Inflammatory macrophage treated with lipopolysaccharide for 1 hour (primary cell): ENCODE data around the gene EVI2B.
"Not testable (repeated sequence)": the region's sequence is repeated elsewhere in the genome, so short reads cannot be mapped to it uniquely, and the experiment has no call there.

Experiments
- DNase-seq, 2 donors: peaks; one replicate each; pipeline ENCODE4 v3.0.0-alpha.2; 2020 to 2022

EVI2B gene

DNA sequence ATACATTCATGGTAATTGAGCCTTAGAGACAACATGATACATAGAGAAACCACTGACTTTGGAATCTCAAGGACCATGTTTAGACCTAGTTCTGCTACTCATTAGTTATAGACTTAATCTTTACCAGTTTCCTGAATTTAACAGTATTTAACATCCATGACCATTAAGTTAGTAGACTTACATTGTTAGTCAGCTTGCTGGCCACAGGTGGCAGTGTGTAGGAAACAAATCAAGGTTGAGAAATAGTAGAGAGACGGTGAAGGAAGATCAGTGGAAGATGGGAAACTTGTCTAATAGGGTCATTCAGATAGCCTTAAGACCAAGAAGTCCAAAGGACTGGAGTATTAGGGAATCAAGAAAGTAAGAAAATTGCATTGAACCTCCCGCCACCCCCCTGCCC, 47.8 kb downstream of the EVI2B start:
- no peak for DNase-seq

DNA sequence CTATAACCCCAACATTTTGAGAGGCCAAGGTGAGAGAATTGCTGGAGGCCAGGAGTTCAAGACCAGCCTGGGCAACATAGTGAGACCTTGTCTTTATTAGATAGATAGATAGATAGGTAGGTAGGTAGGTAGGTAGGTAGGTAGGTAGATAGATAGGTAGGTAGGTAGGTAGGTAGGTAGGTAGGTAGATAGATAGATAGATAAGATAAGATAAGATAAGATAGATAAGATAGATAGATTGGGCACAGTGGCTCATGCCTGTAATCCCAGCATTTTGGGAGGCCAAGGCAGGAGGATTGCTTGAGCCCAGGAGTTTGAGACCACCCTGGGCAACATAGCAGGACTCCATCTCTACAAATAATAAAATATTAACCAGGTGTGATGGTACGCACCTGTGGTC, 50.9 kb downstream of the EVI2B start:
- not testable (repeated sequence) for DNase-seq

DNA sequence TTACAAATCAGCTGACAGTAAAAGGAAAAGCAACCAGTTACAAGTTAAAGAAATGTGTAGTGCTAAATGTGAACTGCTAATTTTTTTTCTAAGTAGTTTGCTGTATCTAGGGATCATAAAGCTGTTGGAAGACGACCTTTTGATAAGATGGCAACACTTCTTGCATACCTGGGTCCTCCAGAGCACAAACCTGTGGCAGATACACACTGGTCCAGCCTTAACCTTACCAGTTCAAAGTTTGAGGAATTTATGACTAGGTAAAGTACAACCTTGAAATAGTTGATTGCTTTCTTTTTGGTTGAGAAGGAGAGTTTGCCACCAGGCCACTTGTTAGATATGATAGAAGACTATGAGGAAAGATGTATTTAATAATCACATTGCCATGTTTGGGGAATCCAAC, 52.3 kb downstream of the EVI2B start:
- DNase-seq = no peak

DNA sequence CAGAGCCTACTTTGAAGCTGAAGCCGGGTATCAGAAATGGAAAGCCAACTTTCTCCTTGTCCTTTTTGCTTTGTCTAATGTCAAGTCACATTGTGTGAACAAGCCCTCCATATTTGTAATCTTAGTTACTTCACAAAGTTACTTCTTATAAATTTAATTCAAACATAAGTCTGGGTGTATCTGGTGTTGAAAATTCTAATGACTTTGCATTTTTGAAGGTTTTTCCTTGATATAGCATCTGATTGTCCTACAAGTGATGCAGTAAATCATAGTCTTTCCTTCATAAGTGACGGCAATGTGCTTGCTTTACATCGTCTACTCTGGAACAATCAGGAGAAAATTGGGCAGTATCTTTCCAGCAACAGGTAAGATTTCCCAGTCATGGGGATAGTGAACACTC, 53.7 kb downstream of the EVI2B start:
- no peak for DNase-seq

DNA sequence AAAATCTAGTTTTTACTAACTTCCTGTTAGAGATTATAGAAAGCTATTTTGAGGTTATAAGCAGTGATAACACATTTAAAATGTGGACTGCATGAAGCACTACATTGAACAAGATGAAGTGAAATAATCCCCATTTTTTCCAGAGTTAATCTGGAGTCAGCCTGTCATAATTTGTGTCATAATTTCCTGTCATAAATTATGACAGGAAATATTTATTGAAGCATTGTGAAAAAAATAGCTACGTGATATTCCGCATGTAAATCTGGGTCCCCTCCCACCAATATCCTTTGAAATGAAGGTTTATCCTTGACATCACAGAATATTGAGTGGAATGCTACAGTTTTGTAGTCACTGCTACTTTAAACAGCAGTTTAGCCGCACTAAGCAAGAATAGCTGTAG, 56.9 kb downstream of the EVI2B start:
- no peak for DNase-seq

DNA sequence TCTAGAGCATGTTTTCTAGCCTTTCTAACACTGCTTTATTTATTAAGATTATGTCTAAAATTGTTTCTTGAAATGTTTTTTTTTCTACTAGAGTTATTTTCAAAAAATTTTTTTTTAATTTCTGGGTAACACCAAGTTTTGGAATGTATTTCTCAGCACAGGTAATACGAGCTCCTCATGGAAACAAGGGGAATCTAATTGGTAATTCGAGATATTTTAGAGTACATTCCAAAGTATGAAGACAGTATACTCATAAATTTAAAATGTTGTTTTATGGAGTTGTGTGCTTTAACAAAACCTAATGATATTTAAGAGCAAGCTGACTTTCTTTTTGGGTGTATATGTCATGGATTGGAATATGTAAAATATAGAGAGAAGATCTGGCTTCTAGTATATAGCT, 59.2 kb downstream of the EVI2B start:
- DNase-seq = no peak
